Muscle of leg (tissue), 11 donors: Measurements from ENCODE around the gene ORC1. TPM values are rescaled to one million over a fixed set of nuclear protein-coding genes. Genes with fewer than 3 reads are reported as not detected.

Source experiments
- DNase-seq: peaks from one replicate; pipeline ENCODE4 v3.0.0; 2013
- H3K27ac ChIP-seq: one replicate; pipeline ENCODE4 v1.5.1; 2013; ENCODE audit warnings: mild to moderate bottlenecking, low read length, control low read depth
- H3K27me3 ChIP-seq: one replicate; pipeline ENCODE4 v1.6.1; 2013; ENCODE audit warnings: low read length; ENCODE audit not compliant: control insufficient read depth, insufficient read depth
- H3K36me3 ChIP-seq: one replicate; pipeline ENCODE4 v1.6.1; 2013; ENCODE audit warnings: low read length; ENCODE audit not compliant: control insufficient read depth, insufficient read depth
- H3K4me1 ChIP-seq: one replicate; pipeline ENCODE4 v1.6.1; 2013; ENCODE audit warnings: low read length; ENCODE audit not compliant: control insufficient read depth, insufficient read depth
- H3K4me3 ChIP-seq: one replicate; pipeline ENCODE4 v1.5.1; 2013; ENCODE audit warnings: low read length, control low read depth
- H3K9me3 ChIP-seq: replicated peaks from 2 replicates; pipeline ENCODE4 v1.6.1; 2013; ENCODE audit warnings: low read depth, low read length; ENCODE audit not compliant: control insufficient read depth
- WGBS: methylation state at CpG from one replicate; pipeline ENCODE4 v1.1.5; 2013; ENCODE audit warnings: missing lambda C conversion rate; ENCODE audit not compliant: insufficient coverage; 5-methylcytosine and 5-hydroxymethylcytosine counted together
- polyA plus RNA-seq, 8 donors: library from polyadenylated mRNA; unstranded; fragments of 120-200 nt; gene quantifications; one replicate each; pipeline versions ENCODE4 v1.2.1 to v1.2.3, GENCODE V29; 2013; ENCODE audit warnings: inconsistent platforms in 1 of 8, low replicate concordance in 1 of 8; ENCODE audit not compliant: insufficient read length in 8 of 8, insufficient read depth in 1 of 8
- total RNA-seq: library from RNA; stranded (reverse); fragments of 120-200 nt; gene quantifications from one replicate; pipeline ENCODE4 v1.2.4, GENCODE V29; 2013

ORC1 gene
- total and polyA plus RNA-seq, 9 donors = 2.6 to 4.5 (median 3.4) TPM

- no peaks in the 10 kb centered on the region for H3K27me3 ChIP-seq
- no peaks in the 10 kb centered on the region for H3K36me3 ChIP-seq
- H3K9me3 ChIP-seq = no peaks in the 10 kb centered on the region
- H3K27ac ChIP-seq = no peak overlapping the region
- no CpG with 5 or more reads among the region's 8 CpGs for whole genome bisulfite sequencing
- no peak overlapping the region for H3K4me3 ChIP-seq
- no peak for DNase-seq
- no peaks in the 10 kb centered on the region for H3K4me1 ChIP-seq
Observed at GRCh38 chr1:52323731-52324130, 80.5 kb downstream of the ORC1 start.

Other genes starting within 250 kb of the ORC1 start
- gene CC2D1B, start 38.2 kb downstream of the ORC1 start, total RNA-seq = 16.8 TPM
- 10 to 100 TPM; 16.7 to 23.6 (median 19.2) TPM for gene CC2D1B, start 38.2 kb downstream of the ORC1 start, polyA plus RNA-seq
- gene PRPF38A, start 179 bp upstream of the ORC1 start, total RNA-seq = 18.2 TPM
- 10 to 100 TPM; 38.2 to 49.2 (median 42.5) TPM for gene PRPF38A, start 179 bp upstream of the ORC1 start, polyA plus RNA-seq
- 86.0 TPM for gene TUT4, start 148.7 kb upstream of the ORC1 start, total RNA-seq
- gene TUT4, start 148.7 kb upstream of the ORC1 start, polyA plus RNA-seq = 100 to 1,000 TPM in 2 of 8 donors, 10 to 100 TPM in 6; 51.8 to 121 (median 70.1) TPM
- gene GPX7, start 197.9 kb upstream of the ORC1 start, total RNA-seq = 146 TPM
- 100 to 1,000 TPM; 140 to 164 (median 151) TPM for gene GPX7, start 197.9 kb upstream of the ORC1 start, polyA plus RNA-seq
- gene SHISAL2A, start 228.7 kb upstream of the ORC1 start, total RNA-seq = 1.8 TPM
- 1 to 10 TPM; 1.3 to 6.5 (median 2.8) TPM for gene SHISAL2A, start 228.7 kb upstream of the ORC1 start, polyA plus RNA-seq